Amniotic stem cell (primary cell): ENCODE results near the gene MAN1C1.
A peak's percentile ranks its signal among the peaks of the same experiment; 100 is the strongest.
"Not testable (repeated sequence)": the region's sequence is repeated elsewhere in the genome, so short reads cannot be mapped to it uniquely, and the experiment has no call there.

Experiments used
- DNase-seq: peaks from one replicate; lab custom pipeline; 2025; lab: John Stamatoyannopoulos, UW

The MAN1C1 gene

GRCh38 chr1:25680701-25681100, 64.1 kb downstream of the MAN1C1 start:
- no peak for DNase-seq

GRCh38 chr1:25682059-25682601, 65.5 kb downstream of the MAN1C1 start:
- no peak for DNase-seq

- DNase-seq = no peak
These were observed 66.6 kb downstream of the MAN1C1 start for GRCh38 chr1:25683177-25683576.

- no peak for DNase-seq
These were observed 67.1 kb downstream of the MAN1C1 start for GRCh38 chr1:25683731-25684130.

GRCh38 chr1:25684216-25684965, 67.8 kb downstream of the MAN1C1 start:
- DNase-seq = no peak

GRCh38 chr1:25685211-25685750, 68.7 kb downstream of the MAN1C1 start:
- DNase-seq = no peak

GRCh38 chr1:25685938-25686665, 69.5 kb downstream of the MAN1C1 start:
- DNase-seq = no peak

- DNase-seq = no peak
These were observed 70.8 kb downstream of the MAN1C1 start for GRCh38 chr1:25687221-25688017.

- DNase-seq = no peak
These were observed 72.0 kb downstream of the MAN1C1 start for GRCh38 chr1:25688390-25689119.

- no peak for DNase-seq
These were observed 73.2 kb downstream of the MAN1C1 start for GRCh38 chr1:25689686-25690381.

- DNase-seq = no peak
These were observed 73.9 kb downstream of the MAN1C1 start for GRCh38 chr1:25690396-25690956.

- DNase-seq = no peak
These were observed 74.6 kb downstream of the MAN1C1 start for GRCh38 chr1:25691211-25691610.

GRCh38 chr1:25692560-25692959, 76.0 kb downstream of the MAN1C1 start:
- no peak for DNase-seq

- no peak for DNase-seq
These were observed 77.8 kb downstream of the MAN1C1 start for GRCh38 chr1:25694167-25695007.

GRCh38 chr1:25695090-25695770, 78.6 kb downstream of the MAN1C1 start:
- peak; percentile 46 for DNase-seq

- DNase-seq = no peak
These were observed 79.2 kb downstream of the MAN1C1 start for GRCh38 chr1:25695771-25696311.

- DNase-seq = not testable (repeated sequence)
These were observed 80.1 kb downstream of the MAN1C1 start for GRCh38 chr1:25696643-25697042.

GRCh38 chr1:25697435-25698217, 81.0 kb downstream of the MAN1C1 start:
- DNase-seq = no peak
